BLaER1 treated with 17β-estradiol and CSF1 and Interleukin-3, amounts not matched to agents 10 nM and 100 nM (cell line): Measurements from ENCODE around the gene SYNPO2.
A peak's percentile ranks its signal among the peaks of the same experiment; 100 is the strongest.

Experiments
- H3K27ac ChIP-seq, 11 experiments: shearing (Covaris generic); formaldehyde crosslinking; 2 replicates each; pipeline ENCODE4 v1.8.1; 2022
- H3K27me3 ChIP-seq, 11 experiments: shearing (Covaris generic); formaldehyde crosslinking; 2 replicates each; pipeline ENCODE4 v1.8.1; 2022
- H3K36me3 ChIP-seq, 11 experiments: shearing (Covaris generic); formaldehyde crosslinking; 2 replicates each; pipeline ENCODE4 v1.8.1; 2022
- H3K4me1 ChIP-seq, 10 experiments: shearing (Covaris generic); formaldehyde crosslinking; 2 replicates each; pipeline ENCODE4 v1.8.1; 2022
- H3K4me2 ChIP-seq, 11 experiments: shearing (Covaris generic); formaldehyde crosslinking; 2 replicates each; pipeline ENCODE4 v1.8.1; 2022
- H3K4me3 ChIP-seq, 10 experiments: shearing (Covaris generic); formaldehyde crosslinking; 2 replicates each; pipeline ENCODE4 v1.8.1; 2022
- H3K9ac ChIP-seq, 11 experiments: shearing (Covaris generic); formaldehyde crosslinking; 2 replicates each; pipeline ENCODE4 v1.8.1; 2022
- H3K9me3 ChIP-seq, 11 experiments: shearing (Covaris generic); formaldehyde crosslinking; replicated peaks in 1 of 11; 2 replicates each; pipeline ENCODE4 v1.8.1; 2022
- H4K20me1 ChIP-seq, 11 experiments: shearing (Covaris generic); formaldehyde crosslinking; 2 replicates each; pipeline ENCODE4 v1.8.1; 2022
- Cebpa-rat ChIP-seq, 11 experiments: shearing (Covaris generic); IDR thresholded peaks; 2 replicates each; pipeline ENCODE4 v1.8.1; 2022

SYNPO2 gene, protein sequence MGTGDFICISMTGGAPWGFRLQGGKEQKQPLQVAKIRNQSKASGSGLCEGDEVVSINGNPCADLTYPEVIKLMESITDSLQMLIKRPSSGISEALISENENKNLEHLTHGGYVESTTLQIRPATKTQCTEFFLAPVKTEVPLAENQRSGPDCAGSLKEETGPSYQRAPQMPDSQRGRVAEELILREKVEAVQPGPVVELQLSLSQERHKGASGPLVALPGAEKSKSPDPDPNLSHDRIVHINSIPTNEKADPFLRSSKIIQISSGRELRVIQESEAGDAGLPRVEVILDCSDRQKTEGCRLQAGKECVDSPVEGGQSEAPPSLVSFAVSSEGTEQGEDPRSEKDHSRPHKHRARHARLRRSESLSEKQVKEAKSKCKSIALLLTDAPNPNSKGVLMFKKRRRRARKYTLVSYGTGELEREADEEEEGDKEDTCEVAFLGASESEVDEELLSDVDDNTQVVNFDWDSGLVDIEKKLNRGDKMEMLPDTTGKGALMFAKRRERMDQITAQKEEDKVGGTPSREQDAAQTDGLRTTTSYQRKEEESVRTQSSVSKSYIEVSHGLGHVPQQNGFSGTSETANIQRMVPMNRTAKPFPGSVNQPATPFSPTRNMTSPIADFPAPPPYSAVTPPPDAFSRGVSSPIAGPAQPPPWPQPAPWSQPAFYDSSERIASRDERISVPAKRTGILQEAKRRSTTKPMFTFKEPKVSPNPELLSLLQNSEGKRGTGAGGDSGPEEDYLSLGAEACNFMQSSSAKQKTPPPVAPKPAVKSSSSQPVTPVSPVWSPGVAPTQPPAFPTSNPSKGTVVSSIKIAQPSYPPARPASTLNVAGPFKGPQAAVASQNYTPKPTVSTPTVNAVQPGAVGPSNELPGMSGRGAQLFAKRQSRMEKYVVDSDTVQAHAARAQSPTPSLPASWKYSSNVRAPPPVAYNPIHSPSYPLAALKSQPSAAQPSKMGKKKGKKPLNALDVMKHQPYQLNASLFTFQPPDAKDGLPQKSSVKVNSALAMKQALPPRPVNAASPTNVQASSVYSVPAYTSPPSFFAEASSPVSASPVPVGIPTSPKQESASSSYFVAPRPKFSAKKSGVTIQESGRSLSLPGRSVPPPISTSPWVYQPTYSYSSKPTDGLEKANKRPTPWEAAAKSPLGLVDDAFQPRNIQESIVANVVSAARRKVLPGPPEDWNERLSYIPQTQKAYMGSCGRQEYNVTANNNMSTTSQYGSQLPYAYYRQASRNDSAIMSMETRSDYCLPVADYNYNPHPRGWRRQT

GRCh38 chr4:118888666-118889311 is at the start of gene SYNPO2:
Gene SYNPO2, plus strand, starts transcription at chr4:118888854. Its CDS starts 183 bp downstream, at chr4:118889037.
- no peaks in the 10 kb centered on the region for H3K9me3 ChIP-seq
- H3K27me3 ChIP-seq: no peaks in the 10 kb centered on the region
- H3K9ac ChIP-seq: no peak within 1 kb of the TSS
- no peak within 1 kb of the TSS for H3K4me2 ChIP-seq
- H3K4me3 ChIP-seq: no peak within 1 kb of the TSS
- H4K20me1 ChIP-seq: no peaks in the 10 kb centered on the region
- no peak for TF ChIP-seq Cebpa-rat (IDR thresholded peaks at IDR 0.05)
- H3K36me3 ChIP-seq: no peaks in the 10 kb centered on the region
- no peaks in the 10 kb centered on the region for H3K4me1 ChIP-seq
- H3K27ac ChIP-seq: no peak within 1 kb of the TSS

DNA sequence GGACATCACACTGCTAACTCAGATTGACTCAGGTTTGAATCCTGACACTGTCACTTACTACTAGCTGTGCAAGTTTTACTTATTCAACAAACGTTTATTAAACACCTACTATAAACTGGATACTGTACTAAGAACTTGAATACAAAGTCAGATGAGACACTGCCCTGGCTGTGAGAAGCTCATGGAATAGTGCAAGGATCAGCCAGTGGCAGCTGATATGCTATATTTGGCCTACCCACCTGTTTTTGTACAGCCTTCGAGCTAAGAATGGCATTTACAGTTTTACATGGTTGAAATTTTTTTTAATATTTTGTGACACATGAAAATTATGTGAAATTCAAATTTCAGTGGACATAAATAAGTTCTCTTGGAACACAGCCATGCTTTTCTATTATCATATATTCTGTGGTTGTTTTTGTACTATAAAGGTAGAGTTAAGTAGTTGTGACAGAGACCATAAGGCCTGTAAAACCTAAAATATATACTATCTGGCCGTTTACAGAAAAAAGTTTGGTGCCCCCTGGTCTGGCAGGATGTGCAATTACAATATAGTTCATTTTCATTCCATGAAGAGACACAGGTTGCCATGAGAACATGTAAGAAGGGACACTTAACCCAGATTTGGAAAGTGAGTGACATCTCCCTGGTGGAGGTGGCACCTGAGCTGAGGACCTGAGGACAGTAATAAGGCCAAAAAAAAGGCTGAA is 49.3 kb upstream of the SYNPO2 start:
- Histone ChIP-seq H3K4me1 (peaks cover 9 to 39% (median 25%) of the 10 kb centered on the region in 10 experiments), H3K9me3 (no peaks in the 10 kb centered on the region), H3K27me3 (no peaks in the 10 kb centered on the region), H3K4me3 (no peak overlapping the region), H3K27ac (no peak overlapping the region), H3K9ac (no peak overlapping the region), H3K4me2 (no peak overlapping the region), H4K20me1 (peaks cover 0 to under 1% (median 0%) of the 10 kb centered on the region in 11 experiments; a peak in 2 of 22 replicates), H3K36me3 (no peaks in the 10 kb centered on the region)
- no peak for TF ChIP-seq Cebpa-rat (IDR thresholded peaks at IDR 0.05)

DNA sequence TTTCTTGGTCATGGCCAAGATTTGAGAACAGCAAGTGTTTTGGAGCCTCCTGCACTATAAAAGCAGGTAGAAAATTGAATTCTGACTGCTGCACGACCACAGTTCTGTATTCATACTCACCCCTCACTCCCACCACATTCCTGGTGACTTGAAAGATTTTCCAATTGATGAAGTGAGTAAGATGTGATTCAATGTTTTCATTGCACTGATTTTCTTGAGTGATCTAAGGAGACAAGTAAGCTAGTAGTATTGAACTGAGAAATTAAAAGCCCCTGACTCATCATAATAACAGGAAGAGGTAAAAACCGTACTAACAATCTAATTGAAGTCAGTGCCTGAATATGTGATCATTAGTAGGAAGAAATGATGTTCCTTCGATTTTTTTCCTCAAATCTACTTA is 46.6 kb upstream of the SYNPO2 start:
- Histone ChIP-seq H3K27ac (peak overlapping the region in 1 of 11 experiments; percentile 13; a peak in 1 of 22 replicates), H4K20me1 (no peaks in the 10 kb centered on the region), H3K36me3 (no peaks in the 10 kb centered on the region), H3K4me3 (no peak overlapping the region), H3K4me1 (peaks cover 0 to 33% (median 14%) of the 10 kb centered on the region in 10 experiments; a peak in 14 of 20 replicates), H3K9me3 (no peaks in the 10 kb centered on the region), H3K9ac (no peak overlapping the region), H3K4me2 (peak overlapping the region in 6 of 11 experiments; percentile 48 to 76 (median 67); a peak in 12 of 22 replicates), H3K27me3 (no peaks in the 10 kb centered on the region)
- TF ChIP-seq Cebpa-rat (IDR thresholded peaks at IDR 0.05): no peak

- Histone ChIP-seq H3K27me3 (no peaks in the 10 kb centered on the region), H4K20me1 (no peaks in the 10 kb centered on the region), H3K4me2 (peak overlapping the region in 10 of 11 experiments; percentile 22 to 84 (median 67); a peak in 18 of 22 replicates), H3K4me1 (peaks cover 0 to 33% (median 14%) of the 10 kb centered on the region in 10 experiments; a peak in 14 of 20 replicates), H3K4me3 (no peak overlapping the region), H3K27ac (peak overlapping the region in 4 of 11 experiments; percentile 30 to 62 (median 52); a peak in 4 of 22 replicates), H3K9ac (no peak overlapping the region; a peak in 1 of 22 replicates), H3K36me3 (no peaks in the 10 kb centered on the region), H3K9me3 (no peaks in the 10 kb centered on the region)
- peak in 1 of 11 experiments; percentile 81; a peak in 1 of 22 replicates for TF ChIP-seq Cebpa-rat (IDR thresholded peaks at IDR 0.05)
Observed at GRCh38 chr4:118843237-118843636, 45.4 kb upstream of the SYNPO2 start.

DNA sequence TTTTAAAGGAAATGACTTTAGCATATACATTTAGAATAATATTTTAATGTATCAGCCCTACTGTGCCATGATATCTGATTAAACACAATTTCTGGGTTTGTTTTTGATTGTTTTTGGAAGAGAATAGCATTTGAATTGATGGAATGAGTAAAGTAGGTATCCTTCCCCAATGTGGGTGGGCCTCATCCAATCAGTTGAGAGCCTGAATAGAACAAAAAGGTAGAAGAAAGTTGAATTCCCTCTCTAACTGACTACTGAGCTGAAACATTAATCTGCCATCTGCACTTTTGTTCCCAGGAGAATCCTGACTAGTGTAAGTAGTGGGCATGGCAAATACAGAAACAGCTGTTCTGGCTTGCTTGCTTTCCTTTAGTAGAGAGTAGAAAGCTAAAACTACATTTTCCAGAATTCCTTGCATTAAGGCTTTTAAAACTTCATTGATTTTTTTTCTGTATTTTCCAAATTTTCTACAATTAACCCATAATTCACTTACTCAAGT is 43.1 kb upstream of the SYNPO2 start:
- H3K9me3 ChIP-seq: no peaks in the 10 kb centered on the region
- H4K20me1 ChIP-seq: no peaks in the 10 kb centered on the region
- no peaks in the 10 kb centered on the region for H3K36me3 ChIP-seq
- H3K9ac ChIP-seq: no peak overlapping the region
- H3K4me2 ChIP-seq: 0 out of 22 replicates have a peak overlapping the region, but pooled peaks of 1 of the 11 experiments have one; percentile 7
- H3K4me3 ChIP-seq: no peak overlapping the region
- no peaks in the 10 kb centered on the region for H3K27me3 ChIP-seq
- H3K27ac ChIP-seq: no peak overlapping the region
- H3K4me1 ChIP-seq: peaks cover 3 to 38% (median 16%) of the 10 kb centered on the region in 10 experiments; a peak in 18 of 20 replicates
- no peak for TF ChIP-seq Cebpa-rat (IDR thresholded peaks at IDR 0.05)

DNA sequence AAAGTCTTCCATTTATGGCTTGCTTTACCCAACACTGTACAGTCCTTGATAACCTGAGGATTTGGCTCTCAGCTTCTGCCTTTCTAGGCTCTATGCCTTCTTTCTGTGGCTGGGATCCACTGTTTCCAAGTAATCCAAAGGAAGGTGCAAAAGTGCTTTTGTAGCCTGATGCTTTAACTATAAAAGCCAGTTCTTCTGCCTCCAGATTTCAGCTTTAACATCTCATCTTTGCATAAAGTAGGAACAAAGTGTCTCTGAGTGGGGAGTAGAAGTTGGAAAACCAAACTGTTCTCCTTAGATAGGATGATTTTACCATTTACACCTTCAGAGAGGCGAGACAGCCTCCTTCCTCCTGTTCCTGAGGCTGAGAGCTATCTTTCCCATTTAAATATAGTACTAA is 41.7 kb upstream of the SYNPO2 start:
- Histone ChIP-seq H3K36me3 (no peaks in the 10 kb centered on the region), H3K27ac (no peak overlapping the region), H4K20me1 (no peaks in the 10 kb centered on the region), H3K4me1 (peaks cover 8 to 46% (median 22%) of the 10 kb centered on the region in 10 experiments; a peak in 18 of 20 replicates), H3K9me3 (no peaks in the 10 kb centered on the region), H3K4me2 (no peak overlapping the region), H3K4me3 (no peak overlapping the region), H3K27me3 (no peaks in the 10 kb centered on the region), H3K9ac (no peak overlapping the region)
- no peak for TF ChIP-seq Cebpa-rat (IDR thresholded peaks at IDR 0.05)

DNA sequence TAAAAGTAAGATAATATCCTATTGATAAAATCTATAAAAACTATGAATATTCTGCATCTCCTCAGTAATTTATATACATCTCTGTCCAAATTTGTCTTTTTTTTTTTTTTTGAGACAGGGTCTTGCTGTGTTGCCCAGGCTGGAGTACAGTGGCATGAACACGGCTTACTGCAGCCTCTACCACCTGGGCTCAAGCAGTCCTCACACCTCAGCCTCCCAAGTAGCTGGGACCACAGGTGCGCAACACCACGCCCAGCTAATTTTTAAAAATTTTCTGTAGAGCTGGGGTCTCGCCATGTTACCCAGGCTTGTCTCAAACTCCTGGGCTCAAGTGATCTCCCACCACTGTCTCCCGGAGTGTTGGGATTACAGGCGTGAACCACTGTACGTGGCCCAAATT is 40.4 kb upstream of the SYNPO2 start:
- no peak overlapping the region for H3K4me3 ChIP-seq
- no peaks in the 10 kb centered on the region for H4K20me1 ChIP-seq
- H3K27ac ChIP-seq: no peak overlapping the region
- H3K36me3 ChIP-seq: no peaks in the 10 kb centered on the region
- H3K4me2 ChIP-seq: no peak overlapping the region
- H3K4me1 ChIP-seq: peaks cover 8 to 33% (median 13%) of the 10 kb centered on the region in 10 experiments; a peak in 18 of 20 replicates
- no peak for TF ChIP-seq Cebpa-rat (IDR thresholded peaks at IDR 0.05)
- no peaks in the 10 kb centered on the region for H3K9me3 ChIP-seq
- no peak overlapping the region for H3K9ac ChIP-seq
- H3K27me3 ChIP-seq: no peaks in the 10 kb centered on the region
